D721Med (cell line): ENCODE results near the gene APLNR.
"Not testable (repeated sequence)": the region's sequence is repeated elsewhere in the genome, so short reads cannot be mapped to it uniquely, and the experiment has no call there.

Experiments used
- DNase-seq: peaks from one replicate; pipeline ENCODE4 v3.0.0; 2011; ENCODE audit warnings: low spot score; ENCODE audit not compliant: insufficient read length
- FAIRE-seq: peaks from 2 replicates; lab custom pipeline; 2011; peaks lifted over from hg19 to GRCh38; lab: Jason Lieb, UNC
- CTCF ChIP-seq: IDR thresholded peaks from 2 replicates; pipeline ENCODE4 v1.5.1; 2012; ENCODE audit warnings: mild to moderate bottlenecking, control low read depth; ENCODE audit not compliant: insufficient read depth; ENCODE audit errors: missing control alignments

Gene APLNR

GRCh38 chr11:57237204-57237681, at the start of gene APLNR:
Gene APLNR, minus strand, starts transcription at chr11:57237250. Its CDS starts 246 bp downstream, at chr11:57237004.
- no peak for FAIRE-seq
- DNase-seq, result no peak
- no peak for TF ChIP-seq CTCF

GRCh38 chr11:57283231-57283990, 46.4 kb upstream of the APLNR start:
- TF ChIP-seq CTCF, result no peak
- FAIRE-seq, result no peak
- no peak for DNase-seq

GRCh38 chr11:57281546-57281945, 44.5 kb upstream of the APLNR start:
- not testable (repeated sequence) for FAIRE-seq, DNase-seq

GRCh38 chr11:57279116-57279515, 42.1 kb upstream of the APLNR start:
- DNase-seq (no peak), FAIRE-seq (no peak)
- TF ChIP-seq CTCF, result no peak

- FAIRE-seq (no peak), DNase-seq (no peak)
- TF ChIP-seq CTCF, result no peak
These were observed 41.7 kb upstream of the APLNR start for GRCh38 chr11:57278721-57279095.

DNA sequence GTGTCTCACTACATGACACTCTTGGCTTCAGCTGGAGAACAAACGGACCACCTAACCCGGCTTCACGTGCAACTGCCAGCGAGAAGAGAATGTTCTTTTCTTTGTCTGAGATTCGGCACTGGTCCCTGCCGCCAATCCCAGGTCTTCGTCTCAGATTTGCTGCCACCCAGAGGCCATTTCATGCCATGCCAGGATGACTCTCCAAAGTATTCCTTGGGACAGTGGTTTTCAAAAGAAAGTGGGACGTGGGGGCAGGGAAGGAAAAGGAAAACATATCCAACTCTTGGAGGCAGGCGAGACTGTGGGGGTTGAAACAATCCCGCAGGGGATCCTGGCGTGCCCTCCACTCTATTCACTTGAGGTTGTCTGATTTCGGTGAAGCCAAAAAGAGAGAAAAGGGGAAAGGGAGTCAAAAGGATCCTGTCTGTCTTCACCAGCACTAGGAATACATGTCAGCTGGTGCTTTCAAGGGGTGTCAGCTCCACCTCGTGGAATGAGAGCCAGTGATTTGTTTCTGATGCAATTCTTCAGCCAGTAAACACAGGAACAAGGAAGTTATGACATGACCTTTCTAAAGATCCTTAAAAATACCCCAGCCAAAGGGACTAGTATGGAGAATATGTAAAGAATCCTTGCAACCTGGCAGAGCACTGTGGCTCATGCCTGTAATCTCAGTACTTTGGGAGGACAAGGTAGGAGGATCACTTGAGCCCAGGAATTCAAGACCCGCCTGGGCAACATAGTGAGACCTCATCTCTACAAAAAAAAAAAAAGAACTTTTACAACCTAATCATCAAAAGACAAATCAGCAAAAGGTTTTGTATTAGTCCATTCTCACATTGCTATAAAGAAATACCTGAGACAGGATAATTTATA, 41.0 kb upstream of the APLNR start:
- no peak for FAIRE-seq
- TF ChIP-seq CTCF, result peak; percentile 92
- no peak for DNase-seq

DNA sequence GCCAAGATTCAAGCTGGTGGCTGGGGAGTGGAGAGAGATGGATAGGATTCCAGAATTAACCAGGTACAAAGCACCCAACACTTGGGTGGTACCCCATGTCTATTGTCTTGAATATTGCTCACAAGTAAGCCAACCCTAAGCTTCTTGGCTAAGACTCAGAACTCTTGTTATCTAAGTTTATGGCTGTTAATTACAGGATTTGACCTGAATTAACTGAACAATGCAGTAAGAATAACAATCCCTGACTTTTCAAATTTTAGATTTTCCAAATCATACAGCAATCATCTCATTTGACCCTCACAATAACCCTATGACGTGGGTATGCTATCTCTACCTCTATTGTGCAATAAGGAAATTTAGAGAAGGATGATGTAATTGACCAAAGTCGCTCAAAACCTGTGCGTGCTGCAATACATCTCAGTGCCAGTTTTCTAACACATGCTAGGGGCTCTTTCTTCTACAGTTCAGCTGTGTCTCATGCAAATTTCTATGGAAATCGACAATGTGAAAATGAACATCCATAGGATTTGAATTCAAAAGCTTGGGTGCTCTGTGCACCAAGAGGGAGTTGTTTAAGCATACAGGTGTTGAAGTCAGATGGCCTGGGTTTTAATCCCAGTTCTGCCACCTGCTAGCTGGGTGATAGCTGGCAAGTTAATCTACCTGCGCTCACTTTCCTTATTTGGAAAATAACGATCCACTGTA, 40.1 kb upstream of the APLNR start:
- TF ChIP-seq CTCF, result no peak

More for the DNA sequence above, 40.1 kb upstream of the APLNR start:
- DNase-seq (no peak), FAIRE-seq (no peak)
